Psoas muscle (tissue), 8 donors: ENCODE measurements around the gene BOK. TPM values are rescaled to one million over a fixed set of nuclear protein-coding genes. Genes with fewer than 3 reads are reported as not detected.

Source experiments
- ATAC-seq, 4 donors: fragments of 200-7000 bp; cut with Tn5 transposase; one replicate each; pipeline ENCODE4 v1.9.1; 2020; ENCODE audit warnings: moderate library complexity in 3 of 4, mild to moderate bottlenecking in 2 of 4
- DNase-seq, 2 donors: peaks; one replicate each; pipeline ENCODE4 v3.0.0-alpha.2; 2020
- H3K27ac ChIP-seq: fragments of 200-600 bp; one replicate; pipeline ENCODE4 v1.8.0; 2022
- H3K27me3 ChIP-seq, 3 donors: fragments of 200-600 bp in 1 of 3; one replicate each; pipeline versions ENCODE4 v1.6.1 to v1.8.0; 2013 to 2022; ENCODE audit warnings: low read length in 2 of 3, mild to moderate bottlenecking in 2 of 3, moderate library complexity in 1 of 3; ENCODE audit not compliant: insufficient read depth in 3 of 3
- H3K36me3 ChIP-seq, 2 donors: fragments of 200-600 bp in 1 of 2; one replicate each; pipeline versions ENCODE4 v1.6.1 to v1.8.0; 2013 to 2022; ENCODE audit warnings: low read depth in 1 of 2, mild to moderate bottlenecking in 1 of 2, moderate library complexity in 1 of 2; ENCODE audit not compliant: insufficient read depth in 1 of 2
- H3K4me1 ChIP-seq: fragments of 200-600 bp; one replicate; pipeline ENCODE4 v1.8.0; 2022
- H3K4me3 ChIP-seq: fragments of 200-600 bp; one replicate; pipeline ENCODE4 v1.8.0; 2022; ENCODE audit warnings: mild to moderate bottlenecking
- H3K9me3 ChIP-seq: fragments of 200-600 bp; one replicate; pipeline ENCODE4 v1.8.0; 2022
- CTCF ChIP-seq: fragments of 200-600 bp; IDR thresholded peaks from one replicate; pipeline ENCODE4 v1.8.0; 2022; ENCODE audit warnings: antibody characterized with exemption
- WGBS, 3 donors: extraction: QIAGEN DNeasy Blood & Tissue Kit; methylation state at CpG; one replicate each; pipeline versions ENCODE4 v1.1.6 to v1.1.7; 2013; 5-methylcytosine and 5-hydroxymethylcytosine counted together
- intact Hi-C, 2 donors: fragments of 100-400 bp; cut with DNase I; formaldehyde crosslinking; loops; one replicate each; pipeline versions ENCODE4 v1.11.0 to v1.14.2; 2022
- polyA plus RNA-seq, 3 donors: library from polyadenylated mRNA; stranded (reverse); fragments of 200-250 nt; gene quantifications; one replicate each; pipeline ENCODE4 v1.2.3, GENCODE V29; 2013
- total RNA-seq, 4 donors: library from RNA; stranded (reverse); fragmentation: NEBNext Ultra II Directional in 2 of 4; extraction: Animal tissue kit (Norgen Biotek cat#: 25700) in 2 of 4; gene quantifications; one replicate each; pipeline versions ENCODE4 v1.2.1 to v1.2.4, GENCODE V29; 2021 to 2023
- donor health status: healthy with polysubstance abuse.
- donor health status: DM: no; HTN: no; CAD: no; lungs with moderate emphysema.
- donor health status: Bipolar disorder and iron deficiency.
- donor health status: healthy.
- donor health status: DM: yes; HTN: yes; CAD: no.
- donor health status: DM: no; HTN: no; CAD: no.
- donor health status: DM: no; HTN: no; CAD: no.
- donor health status: DM: yes; HTN: yes; CAD: no.

BOK gene
- total and polyA plus RNA-seq, 7 donors: 1.3 to 12.8 (median 3.6) TPM

- Histone ChIP-seq H3K4me3 (no peak overlapping the region), H3K4me1 (peaks cover 9% of the 10 kb centered on the region), H3K36me3 (peaks cover 0 to 64% of the 10 kb centered on the region in 2 donors), H3K27ac (no peak overlapping the region), H3K9me3 (no peaks in the 10 kb centered on the region), H3K27me3 (no peaks in the 10 kb centered on the region)
- WGBS, 3 donors: 86 to 88% (median 87%) methylated on average over 14 to 15 of the region's 15 CpGs
- TF ChIP-seq CTCF: no peak
- intact Hi-C loops: no loop called here
- no peak for DNase-seq
- peak in 1 of 4 donors; percentile 34 for ATAC-seq
Observed at GRCh38 chr2:241595600-241596140, 37.1 kb downstream of the BOK start.

GRCh38 chr2:241597561-241597960, 39.0 kb downstream of the BOK start:
- Histone ChIP-seq H3K4me3 (no peak overlapping the region), H3K4me1 (peaks cover 9% of the 10 kb centered on the region), H3K9me3 (no peaks in the 10 kb centered on the region), H3K27me3 (no peaks in the 10 kb centered on the region), H3K27ac (no peak overlapping the region), H3K36me3 (peaks cover 0 to 81% of the 10 kb centered on the region in 2 donors)
- no peak for TF ChIP-seq CTCF
- WGBS, 3 donors: 82 to 91% (median 89%) methylated on average over 6 of the region's 6 CpGs
- ATAC-seq (no peak), DNase-seq (no peak)
- intact Hi-C loops: no loop called here

GRCh38 chr2:241598061-241598460, 39.5 kb downstream of the BOK start:
- no peaks in the 10 kb centered on the region for H3K9me3 ChIP-seq
- peaks cover 0 to 84% of the 10 kb centered on the region in 2 donors for H3K36me3 ChIP-seq
- peaks cover 9% of the 10 kb centered on the region for H3K4me1 ChIP-seq
- DNase-seq (peak; percentile 47 to 77), ATAC-seq (peak in 2 of 4 donors; percentile 50 to 79)
- WGBS, 3 donors: 20 to 25% (median 21%) methylated on average over 5 of the region's 5 CpGs
- no peak for TF ChIP-seq CTCF
- H3K4me3 ChIP-seq: no peak overlapping the region
- H3K27me3 ChIP-seq: no peaks in the 10 kb centered on the region
- intact Hi-C loops: no loop called here
- no peak overlapping the region for H3K27ac ChIP-seq

GRCh38 chr2:241598487-241598886, 39.9 kb downstream of the BOK start:
- peaks cover 9% of the 10 kb centered on the region for H3K4me1 ChIP-seq
- WGBS, 3 donors: 50 to 67% (median 57%) methylated on average over 1 of the region's 1 CpG
- intact Hi-C loops: no loop called here
- H3K36me3 ChIP-seq: peaks cover 0 to 82% of the 10 kb centered on the region in 2 donors
- H3K4me3 ChIP-seq: no peak overlapping the region
- no peaks in the 10 kb centered on the region for H3K9me3 ChIP-seq
- TF ChIP-seq CTCF: peak; percentile 38
- no peak overlapping the region for H3K27ac ChIP-seq
- no peaks in the 10 kb centered on the region for H3K27me3 ChIP-seq
- ATAC-seq (peak in 3 of 4 donors; percentile 52 to 67 (median 60)), DNase-seq (no peak)

- no peaks in the 10 kb centered on the region for H3K27me3 ChIP-seq
- ATAC-seq: no peak
- WGBS, 3 donors: 83 to 90% (median 88%) methylated on average over 6 of the region's 6 CpGs
- H3K4me1 ChIP-seq: peaks cover 9% of the 10 kb centered on the region
- no peak overlapping the region for H3K4me3 ChIP-seq
- H3K9me3 ChIP-seq: no peaks in the 10 kb centered on the region
- TF ChIP-seq CTCF: no peak
- DNase-seq: no peak
- no peak overlapping the region for H3K27ac ChIP-seq
- intact Hi-C loops: loop anchor here in 1 of 2 donors (10.0 kb wide), 1 partner anchor 335 kb away; no protein-coding TSS in a partner anchor
- H3K36me3 ChIP-seq: peaks cover 3 to 78% of the 10 kb centered on the region in 2 donors
Observed at GRCh38 chr2:241599615-241600014, 41.1 kb downstream of the BOK start.
